Neuronal stem cell (in vitro differentiated cells): ENCODE measurements around the gene FRMD8.

Experiments used
- DNase-seq: peaks from one replicate; pipeline ENCODE4 v3.0.0-alpha.2; 2013; ENCODE audit warnings: low spot score
- H2AFZ ChIP-seq: one replicate; pipeline ENCODE4 v1.6.1; 2013; ENCODE audit warnings: mild to moderate bottlenecking, low read length, inconsistent platforms
- H2AK5ac ChIP-seq: 2 replicates; pipeline ENCODE4 v1.6.1; 2013; ENCODE audit warnings: low read depth, mild to moderate bottlenecking, inconsistent platforms, low read length, moderate library complexity, mixed read lengths
- H2BK120ac ChIP-seq: 2 replicates; pipeline ENCODE4 v1.6.1; 2013; ENCODE audit warnings: low read depth, mild to moderate bottlenecking, inconsistent platforms, low read length, moderate library complexity, mixed read lengths
- H2BK12ac ChIP-seq: one replicate; pipeline ENCODE4 v1.6.1; 2013; ENCODE audit warnings: low read length, inconsistent platforms
- H2BK15ac ChIP-seq: 2 replicates; pipeline ENCODE4 v1.6.1; 2013; ENCODE audit warnings: mild to moderate bottlenecking, low read length, inconsistent platforms, mixed read lengths
- H2BK5ac ChIP-seq: one replicate; pipeline ENCODE4 v1.6.1; 2013; ENCODE audit warnings: inconsistent platforms, mild to moderate bottlenecking, low read length, moderate library complexity
- H3K14ac ChIP-seq: one replicate; pipeline ENCODE4 v1.6.1; 2013; ENCODE audit warnings: low read length, inconsistent platforms
- H3K18ac ChIP-seq: 2 replicates; pipeline ENCODE4 v1.6.1; 2013; ENCODE audit warnings: low read length, inconsistent platforms
- H3K23ac ChIP-seq: 2 replicates; pipeline ENCODE4 v1.6.1; 2013; ENCODE audit warnings: low read depth, mild to moderate bottlenecking, mixed read lengths, low read length, inconsistent platforms; ENCODE audit not compliant: poor library complexity
- H3K27ac ChIP-seq: replicated peaks from 3 replicates; pipeline ENCODE4 v1.5.1; 2013; ENCODE audit warnings: low read length, inconsistent platforms
- H3K27me3 ChIP-seq, 3 experiments: 2 replicates each; pipeline ENCODE4 v1.6.1; 2013; ENCODE audit warnings: low read length in 3 of 3, mild to moderate bottlenecking in 2 of 3, inconsistent platforms in 1 of 3, low read depth in 1 of 3, mixed read lengths in 1 of 3, moderate library complexity in 1 of 3; ENCODE audit not compliant: control insufficient read depth in 3 of 3, insufficient read depth in 3 of 3
- H3K36me3 ChIP-seq, 2 donors: replicated peaks in 1 of 2; 2 replicates each; pipeline ENCODE4 v1.6.1; 2013; ENCODE audit warnings: low read length in 2 of 2; ENCODE audit not compliant: control insufficient read depth in 2 of 2, insufficient read depth in 2 of 2
- H3K4ac ChIP-seq: 2 replicates; pipeline ENCODE4 v1.6.1; 2013; ENCODE audit warnings: inconsistent platforms, mild to moderate bottlenecking, low read length, moderate library complexity
- H3K4me1 ChIP-seq, 2 donors: 1 replicate in 1 of 2; 2 replicates in 1 of 2; pipeline ENCODE4 v1.6.1; 2013; ENCODE audit warnings: low read length in 2 of 2, low read depth in 1 of 2; ENCODE audit not compliant: control insufficient read depth in 2 of 2, insufficient read depth in 1 of 2
- H3K4me2 ChIP-seq: one replicate; pipeline ENCODE4 v1.6.1; 2013; ENCODE audit warnings: mild to moderate bottlenecking, low read length, inconsistent platforms; ENCODE audit not compliant: insufficient read depth, poor library complexity, severe bottlenecking
- H3K4me3 ChIP-seq, 2 donors: 2 replicates each; pipeline ENCODE4 v1.5.1; 2013; ENCODE audit warnings: low read length in 2 of 2, mild to moderate bottlenecking in 2 of 2, inconsistent platforms in 1 of 2, moderate library complexity in 1 of 2
- H3K79me1 ChIP-seq: one replicate; pipeline ENCODE4 v1.6.1; 2013; ENCODE audit warnings: low read depth, mild to moderate bottlenecking, inconsistent platforms, low read length, moderate library complexity
- H3K9ac ChIP-seq: one replicate; pipeline ENCODE4 v1.6.1; 2013; ENCODE audit warnings: mild to moderate bottlenecking, low read depth, low read length, inconsistent platforms; ENCODE audit not compliant: poor library complexity
- H3K9me3 ChIP-seq, 2 donors: replicated peaks in 1 of 2; 2 replicates each; pipeline versions ENCODE3 to v1.6.1; 2013; ENCODE audit warnings: low read length in 2 of 2, mild to moderate bottlenecking in 2 of 2, inconsistent platforms in 1 of 2, low read depth in 1 of 2, mixed read lengths in 1 of 2, moderate library complexity in 1 of 2; ENCODE audit not compliant: control insufficient read depth in 2 of 2, insufficient read depth in 1 of 2
- H4K8ac ChIP-seq: one replicate; pipeline ENCODE4 v1.6.1; 2013; ENCODE audit warnings: low read depth, mild to moderate bottlenecking, inconsistent platforms, low read length, moderate library complexity
- H4K91ac ChIP-seq: one replicate; pipeline ENCODE4 v1.6.1; 2013; ENCODE audit warnings: low read length, low read depth, mild to moderate bottlenecking, inconsistent platforms; ENCODE audit not compliant: poor library complexity
- WGBS, 2 donors: extraction: QIAGEN DNeasy Blood & Tissue Kit; methylation state at CpG; one replicate each; pipeline ENCODE4 v1.1.7; 2013; ENCODE audit warnings: missing lambda C conversion rate in 2 of 2, mixed read lengths in 1 of 2; ENCODE audit not compliant: insufficient read length in 2 of 2, insufficient replicate concordance in 1 of 2; ENCODE audit errors: extremely low coverage in 2 of 2; 5-methylcytosine and 5-hydroxymethylcytosine counted together

FRMD8 gene

GRCh38 chr11:65436412-65437032 is 50.1 kb downstream of the FRMD8 start:
- Histone ChIP-seq H3K4me3 (no peak overlapping the region), H3K27ac (no peak overlapping the region), H2BK12ac (no peak overlapping the region), H3K14ac (no peak overlapping the region), H2BK5ac (no peak overlapping the region), H2BK120ac (no peak overlapping the region), H3K27me3 (no peaks in the 10 kb centered on the region), H3K4me1 (peaks cover 0 to 5% of the 10 kb centered on the region in 2 donors), H2BK15ac (no peak overlapping the region), H3K18ac (no peak overlapping the region), H2AK5ac (no peak overlapping the region), H3K79me1 (peaks cover 3% of the 10 kb centered on the region), H2AFZ (no peak overlapping the region), H3K9me3 (peaks cover 0 to 4% of the 10 kb centered on the region in 2 donors), H4K8ac (no peak overlapping the region), H3K9ac (no peak overlapping the region), H3K4me2 (no peak overlapping the region), H4K91ac (no peak overlapping the region), H3K23ac (no peak overlapping the region), H3K36me3 (peaks cover 3 to 98% of the 10 kb centered on the region in 2 donors), H3K4ac (no peak overlapping the region)
- WGBS, 2 donors, result no CpG with 5 or more reads among the region's 5 CpGs
- DNase-seq, result no peak

GRCh38 chr11:65437436-65438227 is 51.2 kb downstream of the FRMD8 start:
- no peak overlapping the region for H3K4me3 ChIP-seq
- peaks cover 3% of the 10 kb centered on the region for H3K79me1 ChIP-seq
- H2BK15ac ChIP-seq, result no peak overlapping the region
- no peak overlapping the region for H4K91ac ChIP-seq
- no peak for DNase-seq
- H3K14ac ChIP-seq, result no peak overlapping the region
- H3K36me3 ChIP-seq, result peaks cover 3 to 97% of the 10 kb centered on the region in 2 donors
- H3K4me1 ChIP-seq, result peaks cover 3 to 5% of the 10 kb centered on the region in 2 donors
- no peaks in the 10 kb centered on the region for H3K27me3 ChIP-seq
- no CpG with 5 or more reads among the region's 14 CpGs for WGBS, 2 donors
- no peak overlapping the region for H2BK12ac ChIP-seq
- no peak overlapping the region for H3K27ac ChIP-seq
- H2AFZ ChIP-seq, result no peak overlapping the region
- no peak overlapping the region for H3K18ac ChIP-seq
- H2BK120ac ChIP-seq, result no peak overlapping the region
- H2AK5ac ChIP-seq, result no peak overlapping the region
- H2BK5ac ChIP-seq, result no peak overlapping the region
- no peak overlapping the region for H3K23ac ChIP-seq
- no peak overlapping the region for H3K4ac ChIP-seq
- H3K9ac ChIP-seq, result no peak overlapping the region
- H4K8ac ChIP-seq, result no peak overlapping the region
- no peak overlapping the region for H3K4me2 ChIP-seq
- peaks cover 2 to 4% of the 10 kb centered on the region in 2 donors for H3K9me3 ChIP-seq

GRCh38 chr11:65438257-65439151 is 52.1 kb downstream of the FRMD8 start:
- no peak overlapping the region for H3K14ac ChIP-seq
- DNase-seq, result no peak
- H3K4me1 ChIP-seq, result peaks cover 3% of the 10 kb centered on the region in 2 donors
- H3K79me1 ChIP-seq, result peaks cover 3% of the 10 kb centered on the region
- no peak overlapping the region for H4K91ac ChIP-seq
- H2AFZ ChIP-seq, result no peak overlapping the region
- no peak overlapping the region for H3K9ac ChIP-seq
- H2BK15ac ChIP-seq, result no peak overlapping the region
- H3K4me2 ChIP-seq, result no peak overlapping the region
- no peak overlapping the region for H3K4ac ChIP-seq
- no peak overlapping the region for H4K8ac ChIP-seq
- no peak overlapping the region for H3K27ac ChIP-seq
- H3K23ac ChIP-seq, result no peak overlapping the region
- peaks cover 2 to 4% of the 10 kb centered on the region in 2 donors for H3K9me3 ChIP-seq
- peaks cover 3 to 96% of the 10 kb centered on the region in 2 donors for H3K36me3 ChIP-seq
- no peaks in the 10 kb centered on the region for H3K27me3 ChIP-seq
- WGBS, 2 donors, result no CpG with 5 or more reads among the region's 9 CpGs
- no peak overlapping the region for H2BK12ac ChIP-seq
- H3K4me3 ChIP-seq, result no peak overlapping the region
- no peak overlapping the region for H3K18ac ChIP-seq
- no peak overlapping the region for H2BK5ac ChIP-seq
- no peak overlapping the region for H2AK5ac ChIP-seq
- no peak overlapping the region for H2BK120ac ChIP-seq
